ENCODE data around the gene RPL10. TPM values are rescaled to one million over a fixed set of nuclear protein-coding genes. Genes with fewer than 3 reads are reported as not detected.

RPL10 gene
- total RNA-seq, 1 donor from 2014 or later: 2,853 TPM

GRCh38 chrX:154363706-154364439 lies 34.3 kb upstream of the RPL10 start:
- H3K27ac Mint-ChIP-seq (ENCODE audit: unreplicated experiment): no peak overlapping the region
- TF ChIP-seq, protein P1, sequence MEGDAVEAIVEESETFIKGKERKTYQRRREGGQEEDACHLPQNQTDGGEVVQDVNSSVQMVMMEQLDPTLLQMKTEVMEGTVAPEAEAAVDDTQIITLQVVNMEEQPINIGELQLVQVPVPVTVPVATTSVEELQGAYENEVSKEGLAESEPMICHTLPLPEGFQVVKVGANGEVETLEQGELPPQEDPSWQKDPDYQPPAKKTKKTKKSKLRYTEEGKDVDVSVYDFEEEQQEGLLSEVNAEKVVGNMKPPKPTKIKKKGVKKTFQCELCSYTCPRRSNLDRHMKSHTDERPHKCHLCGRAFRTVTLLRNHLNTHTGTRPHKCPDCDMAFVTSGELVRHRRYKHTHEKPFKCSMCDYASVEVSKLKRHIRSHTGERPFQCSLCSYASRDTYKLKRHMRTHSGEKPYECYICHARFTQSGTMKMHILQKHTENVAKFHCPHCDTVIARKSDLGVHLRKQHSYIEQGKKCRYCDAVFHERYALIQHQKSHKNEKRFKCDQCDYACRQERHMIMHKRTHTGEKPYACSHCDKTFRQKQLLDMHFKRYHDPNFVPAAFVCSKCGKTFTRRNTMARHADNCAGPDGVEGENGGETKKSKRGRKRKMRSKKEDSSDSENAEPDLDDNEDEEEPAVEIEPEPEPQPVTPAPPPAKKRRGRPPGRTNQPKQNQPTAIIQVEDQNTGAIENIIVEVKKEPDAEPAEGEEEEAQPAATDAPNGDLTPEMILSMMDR (conservative IDR thresholded peaks at IDR 0.05): no peak
- H3K36me3 Mint-ChIP-seq (ENCODE audit: low read depth): peaks cover 5% of the 10 kb centered on the region
- no peaks in the 10 kb centered on the region for H3K9me3 Mint-ChIP-seq
- H3K27me3 Mint-ChIP-seq (ENCODE audit: low read depth): peaks cover 5% of the 10 kb centered on the region
- no peaks in the 10 kb centered on the region for H3K4me1 Mint-ChIP-seq
- DNase-seq (ENCODE audit: low read depth, low spot score): no peak
- peak overlapping the region; percentile 77 for H3K4me3 Mint-ChIP-seq

- H3K27me3 Mint-ChIP-seq (ENCODE audit: low read depth): peaks cover 9% of the 10 kb centered on the region
- DNase-seq (ENCODE audit: low read depth, low spot score): no peak
- H3K4me3 Mint-ChIP-seq: peak overlapping the region; percentile 54
- H3K4me1 Mint-ChIP-seq: no peaks in the 10 kb centered on the region
- H3K36me3 Mint-ChIP-seq (ENCODE audit: low read depth): peaks cover 9% of the 10 kb centered on the region
- TF ChIP-seq, protein P1 (conservative IDR thresholded peaks at IDR 0.05): no peak
- H3K9me3 Mint-ChIP-seq: no peaks in the 10 kb centered on the region
- no peak overlapping the region for H3K27ac Mint-ChIP-seq (ENCODE audit: unreplicated experiment)
These were observed 33.1 kb upstream of the RPL10 start for GRCh38 chrX:154365052-154365600.

- Mint-ChIP-seq H3K27me3 (ENCODE audit: low read depth) (peaks cover 9% of the 10 kb centered on the region), H3K4me3 (peak overlapping the region; percentile 38), H3K9me3 (no peaks in the 10 kb centered on the region), H3K36me3 (ENCODE audit: low read depth) (peaks cover 9% of the 10 kb centered on the region), H3K4me1 (no peaks in the 10 kb centered on the region), H3K27ac (ENCODE audit: unreplicated experiment) (no peak overlapping the region)
- TF ChIP-seq, protein P1 (conservative IDR thresholded peaks at IDR 0.05): no peak
- DNase-seq (ENCODE audit: low read depth, low spot score): no peak
These were observed 32.0 kb upstream of the RPL10 start for GRCh38 chrX:154365997-154366665.

- Mint-ChIP-seq H3K4me1 (no peaks in the 10 kb centered on the region), H3K27me3 (ENCODE audit: low read depth) (peaks cover 9% of the 10 kb centered on the region), H3K9me3 (no peaks in the 10 kb centered on the region), H3K36me3 (ENCODE audit: low read depth) (peaks cover 9% of the 10 kb centered on the region), H3K27ac (ENCODE audit: unreplicated experiment) (no peak overlapping the region), H3K4me3 (peak overlapping the region; percentile 51)
- DNase-seq (ENCODE audit: low read depth, low spot score): no peak
- TF ChIP-seq, protein P1 (conservative IDR thresholded peaks at IDR 0.05): no peak
These were observed 31.5 kb upstream of the RPL10 start for GRCh38 chrX:154366666-154367055.

GRCh38 chrX:154367474-154368308 lies 30.5 kb upstream of the RPL10 start:
- H3K9me3 Mint-ChIP-seq: no peaks in the 10 kb centered on the region
- no peak overlapping the region for H3K27ac Mint-ChIP-seq (ENCODE audit: unreplicated experiment)

More at GRCh38 chrX:154367474-154368308, 30.5 kb upstream of the RPL10 start:
- Mint-ChIP-seq H3K4me1 (no peaks in the 10 kb centered on the region), H3K27me3 (ENCODE audit: low read depth) (peaks cover 8% of the 10 kb centered on the region), H3K36me3 (ENCODE audit: low read depth) (peaks cover 8% of the 10 kb centered on the region), H3K4me3 (peak overlapping the region; percentile 78)
- no peak for DNase-seq (ENCODE audit: low read depth, low spot score)
- TF ChIP-seq, protein P1 (conservative IDR thresholded peaks at IDR 0.05): no peak

All from neural crest cell (in vitro differentiated cells).